22Rv1 (cell line): ENCODE measurements around the gene FIS1.

Experiments used
- CTCF ChIP-seq: fragments of 450-650 bp; IDR thresholded peaks from 2 replicates; pipeline ENCODE4 v1.5.1; 2017; ENCODE audit warnings: mild to moderate bottlenecking
- ZFX ChIP-seq: fragments of 450-650 bp; IDR thresholded peaks from 2 replicates; pipeline ENCODE4 v1.6.1; 2017; ENCODE audit warnings: antibody characterized with exemption, borderline replicate concordance

GRCh38 chr7:101200862-101201599, 43.9 kb downstream of the FIS1 start, which contains the start of gene MOGAT3:
- TF ChIP-seq CTCF, result no peak
- TF ChIP-seq ZFX, result no peak
